ENCODE measurements around the gene STEAP3.
"Not testable (repeated sequence)": the region's sequence is repeated elsewhere in the genome, so short reads cannot be mapped to it uniquely, and the experiment has no call there.

The STEAP3 gene

GRCh38 chr2:119261493-119262225, 38.0 kb downstream of the STEAP3 start:
- no peak for DNase-seq (ENCODE audit: low read depth)

GRCh38 chr2:119263025-119263424, 39.4 kb downstream of the STEAP3 start:
- DNase-seq (ENCODE audit: low read depth), result no peak

- no peak for DNase-seq (ENCODE audit: low read depth)
Observed at GRCh38 chr2:119263656-119264055, 40.0 kb downstream of the STEAP3 start.

GRCh38 chr2:119264781-119265692, 41.4 kb downstream of the STEAP3 start:
- DNase-seq (ENCODE audit: low read depth), result peak; percentile 29

- DNase-seq (ENCODE audit: low read depth), result no peak
Observed at GRCh38 chr2:119265693-119266066, 42.0 kb downstream of the STEAP3 start.

- no peak for DNase-seq (ENCODE audit: low read depth)
Observed at GRCh38 chr2:119266091-119266589, 42.5 kb downstream of the STEAP3 start.

GRCh38 chr2:119267604-119268003, 44.0 kb downstream of the STEAP3 start:
- DNase-seq (ENCODE audit: low read depth), result no peak

- no peak for DNase-seq (ENCODE audit: low read depth)
Observed at GRCh38 chr2:119276864-119277263, 53.2 kb downstream of the STEAP3 start.

GRCh38 chr2:119278385-119278784, 54.8 kb downstream of the STEAP3 start:
- DNase-seq (ENCODE audit: low read depth), result not testable (repeated sequence)

GRCh38 chr2:119278946-119279345, 55.3 kb downstream of the STEAP3 start:
- no peak for DNase-seq (ENCODE audit: low read depth)

GRCh38 chr2:119279666-119280065, 56.0 kb downstream of the STEAP3 start:
- no peak for DNase-seq (ENCODE audit: low read depth)

- DNase-seq (ENCODE audit: low read depth), result no peak
Observed at GRCh38 chr2:119280680-119281079, 57.0 kb downstream of the STEAP3 start.

GRCh38 chr2:119282146-119282995, 58.7 kb downstream of the STEAP3 start:
- DNase-seq (ENCODE audit: low read depth), result no peak

GRCh38 chr2:119282996-119283511, 59.4 kb downstream of the STEAP3 start:
- no peak for DNase-seq (ENCODE audit: low read depth)

GRCh38 chr2:119283873-119284331, 60.3 kb downstream of the STEAP3 start:
- DNase-seq (ENCODE audit: low read depth), result no peak

GRCh38 chr2:119286661-119287060, 63.0 kb downstream of the STEAP3 start:
- DNase-seq (ENCODE audit: low read depth), result no peak

- no peak for DNase-seq (ENCODE audit: low read depth)
Observed at GRCh38 chr2:119288576-119288975, 64.9 kb downstream of the STEAP3 start.

- DNase-seq (ENCODE audit: low read depth), result no peak
Observed at GRCh38 chr2:119289093-119289492, 65.5 kb downstream of the STEAP3 start.

- DNase-seq (ENCODE audit: low read depth), result no peak
Observed at GRCh38 chr2:119289642-119290041, 66.0 kb downstream of the STEAP3 start.

GRCh38 chr2:119290859-119291587, 67.4 kb downstream of the STEAP3 start:
- DNase-seq (ENCODE audit: low read depth), result peak; percentile 46

GRCh38 chr2:119291588-119292167, 68.0 kb downstream of the STEAP3 start:
- no peak for DNase-seq (ENCODE audit: low read depth)
